Limb (tissue), 2 donors: ENCODE data around the gene NIPA2.

Experiments
- DNase-seq, 2 donors: peaks; one replicate each; pipeline ENCODE4 v3.0.0-alpha.2; 2016; ENCODE audit errors: extremely low spot score in 2 of 2

Gene NIPA2

GRCh38 chr15:22902578-22902977 lies 64.1 kb downstream of the NIPA2 start:
- DNase-seq, result no peak

- DNase-seq, result no peak
Observed at GRCh38 chr15:22902981-22903380, 64.5 kb downstream of the NIPA2 start.

GRCh38 chr15:22903427-22903826 lies 65.0 kb downstream of the NIPA2 start:
- DNase-seq, result no peak

GRCh38 chr15:22903961-22904534 lies 65.6 kb downstream of the NIPA2 start:
- no peak for DNase-seq

GRCh38 chr15:22904736-22905135 lies 66.3 kb downstream of the NIPA2 start:
- DNase-seq, result peak in 1 of 2 donors; percentile 45

- no peak for DNase-seq
Observed at GRCh38 chr15:22907161-22907950, 68.9 kb downstream of the NIPA2 start.

- DNase-seq, result no peak
Observed at GRCh38 chr15:22908830-22909229, 70.4 kb downstream of the NIPA2 start.

- no peak for DNase-seq
Observed at GRCh38 chr15:22911306-22911705, 72.8 kb downstream of the NIPA2 start.

- DNase-seq, result no peak
Observed at GRCh38 chr15:22912256-22912655, 73.8 kb downstream of the NIPA2 start.

- no peak for DNase-seq
Observed at GRCh38 chr15:22913646-22914380, 75.3 kb downstream of the NIPA2 start.

GRCh38 chr15:22915866-22916515 lies 77.5 kb downstream of the NIPA2 start:
- DNase-seq, result no peak

- DNase-seq, result no peak
Observed at GRCh38 chr15:22916606-22917350, 78.3 kb downstream of the NIPA2 start.

- DNase-seq, result no peak
Observed at GRCh38 chr15:22917556-22917955, 79.1 kb downstream of the NIPA2 start.
